HG02884 (cell line): ENCODE data around the gene CTAG1B.
"Not testable (repeated sequence)": the region's sequence is repeated elsewhere in the genome, so short reads cannot be mapped to it uniquely, and the experiment has no call there.

Experiments used
- ATAC-seq: cut with Tn5 transposase; IDR thresholded peaks from one replicate; pipeline ENCODE4 v1.9.1; 2021; ENCODE audit warnings: mild to moderate bottlenecking, moderate library complexity; ENCODE audit not compliant: unreplicated experiment

The CTAG1B gene

GRCh38 chrX:154590415-154590814 lies 28.7 kb downstream of the CTAG1B start:
- ATAC-seq, result not testable (repeated sequence)

GRCh38 chrX:154584585-154585183 lies 34.4 kb downstream of the CTAG1B start, which contains the start of gene CTAG1A:
TSS of gene CTAG1A (plus strand) at chrX:154585133. CDS start at chrX:154585207, 74 bp downstream.
- not testable (repeated sequence) for ATAC-seq

DNA sequence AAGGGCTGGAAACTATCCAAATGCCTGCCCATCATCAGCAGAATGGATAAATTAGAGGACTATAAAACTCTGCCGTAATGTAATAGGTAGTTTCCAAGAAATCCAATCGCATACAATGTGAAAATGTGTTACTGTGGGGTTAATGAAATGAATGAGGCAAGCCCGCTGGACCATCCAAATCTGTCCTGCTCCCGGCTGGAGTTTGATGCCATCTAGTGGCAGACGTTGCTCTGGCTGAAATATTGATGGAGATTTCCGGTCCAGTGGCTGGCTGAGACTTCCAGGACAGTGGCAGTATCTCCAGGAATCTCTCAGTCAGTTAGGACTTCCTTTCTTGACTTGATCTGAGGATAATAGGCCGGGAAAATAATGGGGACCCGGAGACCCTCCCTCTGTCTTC lies 36.1 kb downstream of the CTAG1B start:
- not testable (repeated sequence) for ATAC-seq

DNA sequence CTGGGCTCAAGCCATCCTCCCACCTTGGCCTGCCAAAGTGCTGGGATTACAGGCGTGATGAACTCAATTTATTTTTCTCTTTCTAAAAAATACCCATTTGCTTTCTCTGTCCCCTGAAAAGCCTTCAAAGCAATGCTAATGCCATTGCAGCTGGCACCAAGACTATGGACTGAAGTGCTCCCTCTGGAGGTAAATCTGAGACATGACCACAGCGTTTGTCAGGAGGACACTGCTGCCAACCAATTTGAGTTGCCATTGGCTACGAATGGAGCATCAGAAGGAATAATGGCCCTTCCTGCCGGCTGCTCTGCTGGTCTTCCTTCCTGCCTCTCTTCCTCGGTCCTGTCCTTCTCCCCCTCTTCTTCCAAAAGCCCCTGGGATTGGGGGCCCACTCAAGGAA lies 44.0 kb downstream of the CTAG1B start:
- not testable (repeated sequence) for ATAC-seq

DNA sequence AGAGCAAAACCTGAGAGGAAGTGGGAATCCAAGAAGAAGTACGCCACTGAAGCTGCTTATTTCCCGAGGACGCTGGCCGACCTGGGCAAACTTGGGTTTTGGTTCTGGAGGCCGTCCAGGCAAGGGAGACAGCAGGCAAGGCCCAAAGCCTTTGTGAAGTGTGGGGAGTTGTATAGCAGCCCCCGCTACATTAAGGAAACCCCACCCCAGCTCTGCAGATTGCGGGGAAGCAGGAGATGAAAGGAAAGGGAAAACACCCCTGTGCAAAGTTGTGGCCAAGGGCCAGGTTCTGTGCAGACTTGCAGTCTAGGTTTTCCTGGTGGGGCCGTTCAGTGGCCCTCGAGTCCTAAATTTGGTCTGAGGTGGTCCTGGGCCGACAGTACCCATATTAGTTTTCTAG lies 46.0 kb downstream of the CTAG1B start:
- ATAC-seq, result not testable (repeated sequence)

DNA sequence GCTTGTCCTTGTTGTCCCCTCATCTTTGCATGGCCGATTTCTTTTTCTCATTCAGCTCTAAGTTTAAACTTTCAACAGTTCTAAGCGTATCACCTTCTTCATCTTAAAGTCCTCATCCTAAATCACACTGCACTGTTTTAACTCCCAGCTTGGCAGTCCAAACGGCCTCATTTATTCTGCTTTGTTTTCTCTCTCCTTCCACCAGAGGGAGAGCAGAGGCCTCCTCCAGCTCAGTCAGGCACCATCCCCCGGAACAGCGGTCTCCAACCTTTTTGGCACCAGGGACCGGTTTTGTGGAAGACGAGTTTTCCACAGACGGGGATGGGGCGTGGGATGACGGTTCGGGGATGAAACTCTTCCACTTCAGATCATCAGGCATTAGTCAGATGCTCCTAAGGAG lies 48.7 kb downstream of the CTAG1B start:
- not testable (repeated sequence) for ATAC-seq
